ENCODE measurements around the gene FAM120A.

The FAM120A gene

DNA sequence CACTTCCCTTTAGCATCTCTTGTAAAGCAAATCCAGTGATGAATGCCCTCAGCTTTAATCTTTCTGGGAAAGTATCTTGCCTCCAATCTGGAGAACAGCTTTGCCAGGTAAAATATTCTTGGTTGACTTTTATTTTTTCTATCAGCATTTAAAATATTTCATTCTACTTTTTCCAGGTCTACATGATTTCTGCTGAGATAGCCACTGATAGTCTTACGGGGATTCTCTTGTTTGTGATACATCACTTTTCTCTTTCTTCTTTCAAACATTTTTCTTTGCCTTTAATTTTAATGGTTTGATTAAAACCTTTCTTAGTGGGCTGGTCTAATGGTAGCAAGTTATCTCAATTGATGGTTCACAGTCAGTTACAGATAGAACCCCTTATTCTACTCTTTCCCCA, 33.9 kb upstream of the FAM120A start:
- CTCF ChIA-PET, result no interaction called here
- TF ChIP-seq, protein P1, sequence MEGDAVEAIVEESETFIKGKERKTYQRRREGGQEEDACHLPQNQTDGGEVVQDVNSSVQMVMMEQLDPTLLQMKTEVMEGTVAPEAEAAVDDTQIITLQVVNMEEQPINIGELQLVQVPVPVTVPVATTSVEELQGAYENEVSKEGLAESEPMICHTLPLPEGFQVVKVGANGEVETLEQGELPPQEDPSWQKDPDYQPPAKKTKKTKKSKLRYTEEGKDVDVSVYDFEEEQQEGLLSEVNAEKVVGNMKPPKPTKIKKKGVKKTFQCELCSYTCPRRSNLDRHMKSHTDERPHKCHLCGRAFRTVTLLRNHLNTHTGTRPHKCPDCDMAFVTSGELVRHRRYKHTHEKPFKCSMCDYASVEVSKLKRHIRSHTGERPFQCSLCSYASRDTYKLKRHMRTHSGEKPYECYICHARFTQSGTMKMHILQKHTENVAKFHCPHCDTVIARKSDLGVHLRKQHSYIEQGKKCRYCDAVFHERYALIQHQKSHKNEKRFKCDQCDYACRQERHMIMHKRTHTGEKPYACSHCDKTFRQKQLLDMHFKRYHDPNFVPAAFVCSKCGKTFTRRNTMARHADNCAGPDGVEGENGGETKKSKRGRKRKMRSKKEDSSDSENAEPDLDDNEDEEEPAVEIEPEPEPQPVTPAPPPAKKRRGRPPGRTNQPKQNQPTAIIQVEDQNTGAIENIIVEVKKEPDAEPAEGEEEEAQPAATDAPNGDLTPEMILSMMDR (conservative IDR thresholded peaks at IDR 0.05; ENCODE audit: low read depth), result no peak
- DNase-seq (ENCODE audit: low spot score), result no peak
- POLR2A ChIA-PET (ENCODE audit: low non-redundant PET), result no interaction called here
- no peak overlapping the region for H3K27ac ChIP-seq

DNA sequence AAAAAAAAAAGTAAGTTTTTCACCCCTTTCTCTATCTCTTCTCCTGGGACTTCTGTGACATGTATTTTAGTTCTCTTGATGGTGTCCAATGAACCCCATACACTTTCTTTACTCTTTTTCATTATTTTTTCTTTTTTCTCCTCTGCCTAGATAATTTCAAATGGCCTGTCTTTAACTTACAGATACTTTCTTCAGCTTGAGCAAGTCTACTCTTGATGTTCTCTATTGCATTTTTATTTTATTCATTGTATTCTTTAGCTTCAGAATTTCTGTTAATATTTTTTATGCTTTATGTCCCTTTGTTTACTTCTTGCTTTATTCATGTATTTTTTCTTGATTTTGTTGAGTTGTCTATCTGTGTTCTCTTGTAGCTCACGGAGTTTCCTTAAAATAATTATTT, 32.5 kb upstream of the FAM120A start:
- ChIA-PET CTCF (interaction anchor here (0.6 to 0.8 kb wide), 2 partner anchors 181 to 303 kb away, joined by 3 to 7 read pairs; no protein-coding TSS in a partner anchor), POLR2A (ENCODE audit: low non-redundant PET) (no interaction called here)
- TF ChIP-seq, protein P1 (conservative IDR thresholded peaks at IDR 0.05; ENCODE audit: low read depth), result no peak
- DNase-seq (ENCODE audit: low spot score), result no peak
- no peak overlapping the region for H3K27ac ChIP-seq

DNA sequence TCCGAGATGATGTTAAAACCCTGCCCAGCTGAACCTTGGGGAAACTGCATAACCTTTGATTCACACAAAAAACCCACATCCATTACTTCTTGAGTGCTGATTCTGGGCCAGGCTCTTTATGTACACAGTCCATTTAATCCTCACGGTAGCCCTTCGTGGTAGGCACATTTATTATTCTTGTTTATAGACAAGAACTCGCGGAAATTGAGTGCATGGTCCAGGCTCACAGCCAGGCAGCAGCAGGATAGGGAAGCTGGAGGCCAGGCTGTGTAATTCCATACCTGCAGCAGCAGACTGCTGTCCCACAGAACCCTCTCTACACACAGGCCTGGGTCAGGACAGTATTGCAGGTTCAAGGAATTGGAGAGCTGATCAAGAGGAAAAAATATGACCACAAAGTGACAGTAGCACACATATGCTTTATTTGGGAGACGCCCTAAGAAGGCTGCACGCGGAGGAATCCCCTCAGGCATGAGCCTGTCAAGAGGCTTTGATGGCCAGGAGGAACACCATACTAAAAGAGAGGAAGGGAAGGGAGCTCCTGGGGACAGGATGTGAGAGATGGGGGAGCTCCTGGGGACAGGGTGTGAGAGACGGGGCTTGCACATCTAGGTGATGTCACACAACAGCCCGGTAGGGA, 28.4 kb upstream of the FAM120A start:
- CTCF ChIA-PET, result interaction anchor here (0.5 kb wide), 1 partner anchor 26 kb away, joined by 3 read pairs; no protein-coding TSS in a partner anchor
- TF ChIP-seq, protein P1 (conservative IDR thresholded peaks at IDR 0.05; ENCODE audit: low read depth), result no peak
- POLR2A ChIA-PET (ENCODE audit: low non-redundant PET), result no interaction called here
- no peak overlapping the region for H3K27ac ChIP-seq
- DNase-seq (ENCODE audit: low spot score), result no peak

DNA sequence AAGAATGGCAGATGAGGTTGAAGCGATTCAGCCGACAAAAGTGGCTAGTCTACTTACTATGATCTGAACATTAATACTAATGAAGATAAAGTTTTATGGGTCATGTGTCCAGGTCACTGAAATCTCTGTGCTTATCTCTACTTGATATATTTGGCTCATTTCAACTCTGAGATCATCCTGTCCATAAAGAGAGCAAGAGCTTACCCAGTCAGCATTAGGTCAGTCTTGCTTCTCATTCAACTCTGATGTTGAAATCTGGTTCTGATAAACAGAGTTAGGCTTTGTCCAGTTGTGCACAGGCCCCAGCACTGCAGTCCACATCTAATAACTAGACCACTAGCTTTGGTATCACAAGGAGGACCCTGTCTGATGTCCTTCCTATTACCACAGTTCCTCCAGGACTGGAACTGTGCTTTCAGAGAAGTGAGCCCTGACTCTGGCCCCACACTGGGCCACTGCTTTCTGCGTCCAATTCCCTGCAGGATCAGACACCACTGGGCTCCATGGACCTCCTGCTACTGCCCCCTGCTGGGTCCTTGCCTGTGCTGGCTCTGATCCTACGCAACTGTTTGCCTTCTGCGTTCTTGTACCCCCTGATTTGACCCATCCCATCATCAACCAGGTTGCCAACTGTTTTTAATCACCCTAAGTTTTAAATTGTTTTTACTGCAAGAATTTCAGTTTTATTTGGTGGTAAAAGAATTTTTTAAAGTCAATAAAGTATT, 23.7 kb upstream of the FAM120A start:
- TF ChIP-seq, protein P1 (conservative IDR thresholded peaks at IDR 0.05; ENCODE audit: low read depth), result no peak
- DNase-seq (ENCODE audit: low spot score), result no peak
- no peak overlapping the region for H3K27ac ChIP-seq
- CTCF ChIA-PET, result no interaction called here
- POLR2A ChIA-PET (ENCODE audit: low non-redundant PET), result no interaction called here

DNA sequence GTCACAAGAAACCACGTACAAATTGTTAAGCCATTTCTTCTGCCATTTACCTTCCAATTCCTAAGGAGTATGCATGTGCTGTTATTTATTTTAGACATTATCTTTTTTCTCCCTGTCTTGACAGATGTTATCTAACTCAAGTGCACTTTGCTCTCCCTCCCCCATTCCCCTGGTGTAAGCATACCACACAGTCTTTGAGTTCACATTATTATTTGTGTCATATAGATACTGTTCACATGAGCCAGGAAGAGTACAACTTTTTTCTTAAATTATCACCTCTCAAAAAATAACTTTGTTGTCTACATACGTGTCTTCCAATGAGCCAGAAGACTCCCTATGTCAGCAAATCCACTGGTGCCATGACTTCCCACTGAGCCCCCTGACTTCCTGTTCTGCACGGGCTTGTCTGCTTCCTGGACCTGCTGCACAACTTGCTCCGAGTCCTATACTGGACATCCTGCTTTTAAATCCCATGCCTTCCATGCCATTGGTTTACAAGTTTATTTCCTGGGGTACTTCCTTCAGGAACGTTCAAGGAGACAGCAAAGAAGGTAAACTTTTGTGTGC, 19.9 kb upstream of the FAM120A start:
- ChIA-PET POLR2A (ENCODE audit: low non-redundant PET) (no interaction called here), CTCF (interaction anchor here (0.6 kb wide), 1 partner anchor 134 kb away, joined by 4 read pairs; no protein-coding TSS in a partner anchor)
- DNase-seq (ENCODE audit: low spot score), result no peak
- TF ChIP-seq, protein P1 (conservative IDR thresholded peaks at IDR 0.05; ENCODE audit: low read depth), result no peak
- no peak overlapping the region for H3K27ac ChIP-seq

DNA sequence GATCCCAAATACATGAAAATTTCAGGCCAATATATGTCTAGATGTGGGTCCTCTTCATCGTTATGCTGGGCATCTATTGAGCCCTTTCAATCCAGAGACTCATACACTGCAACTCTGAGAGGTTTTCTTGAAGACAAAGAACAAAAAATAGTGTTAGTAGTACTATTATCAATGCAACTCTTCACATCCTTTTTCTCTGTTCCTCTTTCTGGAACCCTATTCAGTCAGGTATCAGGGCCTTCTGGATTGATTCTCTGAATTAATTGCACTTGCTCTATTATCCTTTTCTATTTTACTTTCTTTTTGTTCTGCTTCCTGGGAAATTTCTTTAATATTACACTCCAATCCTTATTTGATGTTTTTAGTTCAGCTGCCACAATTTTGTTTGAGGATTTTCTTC, 18.5 kb upstream of the FAM120A start:
- no peak overlapping the region for H3K27ac ChIP-seq
- TF ChIP-seq, protein P1 (conservative IDR thresholded peaks at IDR 0.05; ENCODE audit: low read depth), result no peak
- ChIA-PET POLR2A (ENCODE audit: low non-redundant PET) (no interaction called here), CTCF (no interaction called here)
- no peak for DNase-seq (ENCODE audit: low spot score)
